ENCODE results near the gene RBM5. TPM values are rescaled to one million over a fixed set of nuclear protein-coding genes. Genes with fewer than 3 reads are reported as not detected.

Gene RBM5
- total and polyA plus RNA-seq, 2 experiments from 2014 or later = 44.9 to 111 TPM

GRCh38 chr3:50164984-50165909, 76.5 kb downstream of the RBM5 start:
- DNase-seq (ENCODE audit: low spot score) (no peak), ATAC-seq (peak; percentile 15)
- peaks cover 24% of the 10 kb centered on the region for H3K79me2 ChIP-seq (replicated peaks; ENCODE audit: insufficient read depth)
- peak overlapping the region; percentile 65; the same call in 1 of the 2 replicates for H3K4me2 ChIP-seq
- peak overlapping the region; percentile 9; the same call in 1 of the 3 replicates for H3K4me3 Mint-ChIP-seq
- no peak overlapping the region for H3K4me3 ChIP-seq
- peaks cover 23% of the 10 kb centered on the region; the same call in 2 of the 3 replicates for H3K36me3 Mint-ChIP-seq (ENCODE audit: low read depth)
- peaks cover 32% of the 10 kb centered on the region for H3K4me1 ChIP-seq (ENCODE audit: insufficient read depth)
- peaks cover 5% of the 10 kb centered on the region; the same call in 1 of the 2 replicates for H4K20me1 ChIP-seq (replicated peaks; ENCODE audit: insufficient read depth)
- no peak overlapping the region for H2AFZ ChIP-seq
- no peaks in the 10 kb centered on the region for H3K27me3 ChIP-seq (ENCODE audit: insufficient read depth)
- 0 out of 2 replicates have a peak overlapping the region, but pooled peaks have one; percentile 59 for H3K27ac ChIP-seq (ENCODE audit: low read depth)
- no peaks in the 10 kb centered on the region for H3F3A ChIP-seq (replicated peaks; ENCODE audit: low read depth)
- H3K27ac Mint-ChIP-seq = peak overlapping the region; percentile 65; the same call in 1 of the 2 replicates
- peaks cover 5% of the 10 kb centered on the region for H3K27me3 Mint-ChIP-seq (ENCODE audit: insufficient read depth, low read depth, poor library complexity)
- no peaks in the 10 kb centered on the region for H3K9me3 Mint-ChIP-seq
- TF ChIP-seq ZNF114 (CRISPR knock-in tag; IDR thresholded peaks at IDR 0.05) (no peak), JUNB (IDR thresholded peaks at IDR 0.05; ENCODE audit: unreplicated experiment) (no peak), ETS1 (IDR thresholded peaks at IDR 0.05) (no peak), ZNF331 (CRISPR knock-in tag; IDR thresholded peaks at IDR 0.05; ENCODE audit: low read depth) (no peak), POLR2AphosphoS5 (IDR thresholded peaks at IDR 0.05; ENCODE audit: low read depth) (no peak), EZH2 (IDR thresholded peaks at IDR 0.05; ENCODE audit: low read depth, unreplicated experiment) (no peak), NANOG (IDR thresholded peaks at IDR 0.05; ENCODE audit: borderline replicate concordance) (no peak), CTCF (conservative IDR thresholded peaks at IDR 0.05; ENCODE audit: low read depth in 2 of 2) (no peak), STAT1 (IDR thresholded peaks at IDR 0.05; ENCODE audit: unreplicated experiment) (no peak), ZNF462 (CRISPR knock-in tag; IDR thresholded peaks at IDR 0.05) (no peak), EZH2phosphoT487 (IDR thresholded peaks at IDR 0.05; ENCODE audit: unreplicated experiment) (no peak), REST (IDR thresholded peaks at IDR 0.05; ENCODE audit: unreplicated experiment) (no peak), CREB1 (CRISPR knock-in tag; IDR thresholded peaks at IDR 0.05; ENCODE audit: low read depth) (no peak)
- H3K9me2 ChIP-seq (ENCODE audit: insufficient read depth) = no peaks in the 10 kb centered on the region
- peaks cover 12% of the 10 kb centered on the region; the same call in 1 of the 2 replicates for H3K36me3 ChIP-seq (ENCODE audit: insufficient read depth)
- H3K4me1 Mint-ChIP-seq = peaks cover 43% of the 10 kb centered on the region
